GM12864 (cell line): ENCODE data around the gene FOXN4.

Source experiments
- DNase-seq: peaks from one replicate; pipeline ENCODE4 v3.0.0-alpha.2; 2011; ENCODE audit warnings: low read depth
- H3K4me3 ChIP-seq: 2 replicates; pipeline ENCODE4 v1.5.1; 2011; ENCODE audit warnings: mild to moderate bottlenecking, low read depth, low read length, control low read depth
- CTCF ChIP-seq: IDR thresholded peaks from 2 replicates; pipeline ENCODE4 v1.5.1; 2011; ENCODE audit warnings: low read depth, mild to moderate bottlenecking, moderate library complexity, low read length, control low read depth, inconsistent platforms; ENCODE audit errors: missing control alignments

FOXN4 gene

GRCh38 chr12:109281452-109281851 lies 27.6 kb downstream of the FOXN4 start:
- TF ChIP-seq CTCF: no peak
- no peak overlapping the region for H3K4me3 ChIP-seq
- DNase-seq: no peak

GRCh38 chr12:109279525-109279924 lies 29.6 kb downstream of the FOXN4 start:
- TF ChIP-seq CTCF: no peak
- no peak overlapping the region for H3K4me3 ChIP-seq
- no peak for DNase-seq

GRCh38 chr12:109278912-109279311 lies 30.2 kb downstream of the FOXN4 start:
- no peak for TF ChIP-seq CTCF
- no peak overlapping the region for H3K4me3 ChIP-seq
- DNase-seq: no peak

- H3K4me3 ChIP-seq: no peak overlapping the region
- DNase-seq: no peak
- no peak for TF ChIP-seq CTCF
Measured at GRCh38 chr12:109277899-109278762, 31.0 kb downstream of the FOXN4 start.

GRCh38 chr12:109277255-109277898 lies 31.7 kb downstream of the FOXN4 start:
- no peak for TF ChIP-seq CTCF
- no peak overlapping the region for H3K4me3 ChIP-seq
- no peak for DNase-seq

- H3K4me3 ChIP-seq: no peak overlapping the region
- no peak for DNase-seq
- no peak for TF ChIP-seq CTCF
Measured at GRCh38 chr12:109276160-109276559, 32.9 kb downstream of the FOXN4 start.
